IMR-90 (cell line): Measurements from ENCODE around the gene FAM193B.

Experiments
- CEBPB ChIP-seq: IDR thresholded peaks from 2 replicates; pipeline ENCODE4 v1.6.1; 2012; ENCODE audit warnings: low read depth, low read length, improper control_type of control experiment
- CHD1 ChIP-seq: IDR thresholded peaks from 2 replicates; pipeline ENCODE4 v1.6.1; 2012; ENCODE audit warnings: low read depth, low read length, improper control_type of control experiment
- CTCF ChIP-seq: conservative IDR thresholded peaks from 2 replicates; pipeline ENCODE4 v1.5.1; 2012; ENCODE audit warnings: mild to moderate bottlenecking, low read depth, low read length, improper control_type of control experiment
- POLR2A ChIP-seq: IDR thresholded peaks from 2 replicates; pipeline ENCODE4 v1.6.1; 2012; ENCODE audit warnings: mild to moderate bottlenecking, low read depth, low read length

- TF ChIP-seq CHD1 (no peak), CEBPB (peak; percentile 94), CTCF (no peak), POLR2A (no peak)
Measured at GRCh38 chr5:177545487-177546257, 8.7 kb downstream of the FAM193B start.
